ENCODE data around the gene FBXL7.

Gene FBXL7

DNA sequence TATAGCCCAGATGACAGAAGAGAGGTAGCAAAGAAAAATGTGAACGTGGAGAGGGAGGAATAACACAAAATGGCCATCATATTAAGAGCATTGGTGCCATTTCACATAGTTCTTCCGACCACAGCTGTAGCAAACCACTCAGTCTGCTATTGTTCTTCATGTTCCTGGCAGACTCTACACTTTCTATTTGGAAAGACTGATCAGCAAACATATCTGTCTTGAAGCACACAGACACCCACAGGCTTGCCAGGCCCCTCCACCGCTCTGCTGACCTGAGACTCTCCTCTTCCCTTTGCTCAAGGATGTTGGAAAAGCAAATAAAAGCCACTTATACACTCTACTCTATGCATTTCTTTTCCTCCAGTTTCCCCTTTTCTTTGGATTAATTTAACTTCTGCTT, 298.0 kb downstream of the FBXL7 start:
- no peak for DNase-seq (ENCODE audit: extremely low spot score)
- POLR2A ChIA-PET: no interaction called here
- CTCF ChIA-PET: no interaction called here
- TF ChIP-seq, protein P1, sequence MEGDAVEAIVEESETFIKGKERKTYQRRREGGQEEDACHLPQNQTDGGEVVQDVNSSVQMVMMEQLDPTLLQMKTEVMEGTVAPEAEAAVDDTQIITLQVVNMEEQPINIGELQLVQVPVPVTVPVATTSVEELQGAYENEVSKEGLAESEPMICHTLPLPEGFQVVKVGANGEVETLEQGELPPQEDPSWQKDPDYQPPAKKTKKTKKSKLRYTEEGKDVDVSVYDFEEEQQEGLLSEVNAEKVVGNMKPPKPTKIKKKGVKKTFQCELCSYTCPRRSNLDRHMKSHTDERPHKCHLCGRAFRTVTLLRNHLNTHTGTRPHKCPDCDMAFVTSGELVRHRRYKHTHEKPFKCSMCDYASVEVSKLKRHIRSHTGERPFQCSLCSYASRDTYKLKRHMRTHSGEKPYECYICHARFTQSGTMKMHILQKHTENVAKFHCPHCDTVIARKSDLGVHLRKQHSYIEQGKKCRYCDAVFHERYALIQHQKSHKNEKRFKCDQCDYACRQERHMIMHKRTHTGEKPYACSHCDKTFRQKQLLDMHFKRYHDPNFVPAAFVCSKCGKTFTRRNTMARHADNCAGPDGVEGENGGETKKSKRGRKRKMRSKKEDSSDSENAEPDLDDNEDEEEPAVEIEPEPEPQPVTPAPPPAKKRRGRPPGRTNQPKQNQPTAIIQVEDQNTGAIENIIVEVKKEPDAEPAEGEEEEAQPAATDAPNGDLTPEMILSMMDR (IDR thresholded peaks at IDR 0.05; ENCODE audit: control extremely low read depth, extremely low read depth, low read depth, missing control alignments): no peak

DNA sequence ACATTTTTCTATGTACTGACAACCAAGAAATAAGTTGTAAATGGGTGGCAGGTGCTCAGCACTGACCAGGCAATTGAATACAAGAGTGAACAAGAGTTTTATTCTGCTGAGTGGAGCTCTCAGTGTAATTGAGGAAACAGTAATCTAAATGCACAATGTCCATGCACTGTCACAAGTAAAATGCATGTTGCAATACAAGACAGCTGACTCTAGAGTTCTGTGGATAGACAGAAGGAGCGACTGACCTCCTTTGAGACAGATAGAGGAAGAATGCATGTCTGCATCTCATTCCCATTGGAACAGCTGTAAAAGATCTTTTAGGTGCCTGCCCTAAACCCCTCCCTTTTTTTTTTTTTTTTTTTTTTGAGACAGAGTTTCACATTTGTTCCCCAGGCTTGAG, 299.0 kb downstream of the FBXL7 start:
- ChIA-PET CTCF (no interaction called here), POLR2A (no interaction called here)
- no peak for DNase-seq (ENCODE audit: extremely low spot score)
- TF ChIP-seq, protein P1 (IDR thresholded peaks at IDR 0.05; ENCODE audit: control extremely low read depth, extremely low read depth, low read depth, missing control alignments): no peak

DNA sequence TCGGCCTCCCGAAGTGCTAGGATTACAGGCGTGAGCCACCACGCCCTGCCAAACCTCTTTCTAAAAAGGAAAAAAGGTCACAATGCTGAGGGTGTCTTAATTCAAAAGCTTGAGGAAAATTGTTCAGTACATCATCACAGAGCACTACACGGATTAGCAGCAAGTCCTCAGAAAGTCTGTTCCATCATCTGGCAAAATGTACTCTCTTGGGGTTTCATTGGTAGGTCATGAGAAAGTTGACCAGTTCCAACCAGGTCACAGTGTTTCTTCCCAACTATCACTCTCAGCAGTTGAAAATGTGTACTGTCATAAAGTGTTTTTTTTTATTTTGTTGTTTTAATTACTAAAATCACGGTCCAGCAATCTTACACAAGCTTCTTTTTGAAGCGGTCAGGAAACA, 299.6 kb downstream of the FBXL7 start:
- TF ChIP-seq, protein P1 (IDR thresholded peaks at IDR 0.05; ENCODE audit: control extremely low read depth, extremely low read depth, low read depth, missing control alignments): no peak
- CTCF ChIA-PET: no interaction called here
- DNase-seq (ENCODE audit: extremely low spot score): no peak
- POLR2A ChIA-PET: no interaction called here

DNA sequence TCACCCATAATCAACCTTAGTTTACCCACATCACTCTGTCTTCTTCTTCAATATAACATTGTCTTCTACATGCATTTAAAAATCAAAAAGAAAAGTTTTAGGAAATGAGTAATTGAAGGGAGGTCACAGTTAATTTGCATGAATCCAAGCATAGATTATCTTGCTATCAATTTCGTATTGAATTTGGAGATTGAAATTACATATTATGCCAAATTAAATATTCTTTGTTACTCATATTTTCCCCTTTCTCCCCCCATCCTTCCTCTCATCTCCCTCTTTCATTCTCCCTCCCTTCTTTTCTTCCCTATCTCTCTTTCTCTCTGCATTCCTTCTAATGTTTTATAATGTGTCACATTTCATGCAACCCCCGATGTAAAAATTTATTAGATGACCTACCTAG, 303.3 kb downstream of the FBXL7 start:
- TF ChIP-seq, protein P1 (IDR thresholded peaks at IDR 0.05; ENCODE audit: control extremely low read depth, extremely low read depth, low read depth, missing control alignments): no peak
- CTCF ChIA-PET: no interaction called here
- POLR2A ChIA-PET: no interaction called here
- DNase-seq (ENCODE audit: extremely low spot score): no peak

DNA sequence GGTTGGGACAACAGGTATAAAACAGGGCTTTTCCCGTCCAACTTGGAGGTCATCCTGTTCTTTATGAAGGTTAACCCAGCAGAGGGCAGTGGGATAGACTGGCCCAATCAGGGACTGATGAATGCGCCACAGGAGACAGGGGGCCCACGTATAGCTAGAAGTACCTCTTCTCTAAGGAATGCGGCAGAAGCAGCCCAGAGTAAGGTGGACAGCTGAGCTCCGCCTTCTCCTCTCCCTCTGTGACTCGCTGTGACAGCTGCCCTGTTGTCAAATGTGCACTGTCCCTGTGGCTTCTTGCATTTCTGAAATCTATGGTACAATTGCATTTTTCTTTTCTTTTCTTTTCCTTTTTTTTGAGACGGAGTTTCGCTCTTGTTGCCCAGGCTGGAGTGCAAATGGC, 306.6 kb downstream of the FBXL7 start:
- ChIA-PET POLR2A (no interaction called here), CTCF (no interaction called here)
- no peak for DNase-seq (ENCODE audit: extremely low spot score)
- TF ChIP-seq, protein P1 (IDR thresholded peaks at IDR 0.05; ENCODE audit: control extremely low read depth, extremely low read depth, low read depth, missing control alignments): no peak

DNA sequence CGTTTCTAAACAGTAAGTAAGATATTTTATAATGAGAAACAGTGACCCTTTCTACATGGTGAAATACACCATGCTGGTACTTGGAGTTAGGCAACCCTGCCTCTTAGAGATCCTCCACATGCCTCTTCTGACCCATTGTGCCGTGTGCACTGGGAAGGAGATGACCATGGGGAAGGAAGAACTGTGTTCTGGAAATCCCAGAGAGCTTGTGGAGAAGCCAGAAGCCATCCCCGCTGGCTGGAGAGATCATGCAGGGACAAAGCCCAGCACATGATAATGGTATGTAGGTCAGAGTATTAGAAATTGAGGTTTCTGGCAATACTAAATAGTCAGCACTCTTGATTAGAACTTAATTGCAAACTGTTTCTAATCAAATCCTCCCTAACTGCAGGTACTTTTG, 307.3 kb downstream of the FBXL7 start:
- no peak for DNase-seq (ENCODE audit: extremely low spot score)
- TF ChIP-seq, protein P1 (IDR thresholded peaks at IDR 0.05; ENCODE audit: control extremely low read depth, extremely low read depth, low read depth, missing control alignments): no peak
- ChIA-PET CTCF (no interaction called here), POLR2A (no interaction called here)

DNA sequence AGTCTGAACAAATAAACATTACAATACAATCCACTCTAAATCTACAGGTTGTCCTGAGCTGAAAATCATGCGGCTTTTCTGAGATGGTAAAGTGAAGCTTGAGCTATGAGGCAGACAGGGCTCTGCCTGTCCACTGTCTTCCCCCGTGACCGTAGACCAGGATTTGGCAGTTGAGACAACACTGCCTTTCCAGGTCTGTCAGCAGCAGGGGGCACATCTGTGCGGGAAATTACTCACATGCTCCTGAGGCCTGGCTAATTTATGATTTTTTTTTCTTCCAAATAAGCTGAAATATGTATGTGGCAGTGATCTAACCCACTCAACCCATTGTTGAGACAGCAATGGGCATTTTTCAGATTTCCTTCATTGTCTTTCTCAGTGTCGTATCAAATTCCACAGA, 307.9 kb downstream of the FBXL7 start:
- CTCF ChIA-PET: no interaction called here
- POLR2A ChIA-PET: no interaction called here
- DNase-seq (ENCODE audit: extremely low spot score): no peak
- TF ChIP-seq, protein P1 (IDR thresholded peaks at IDR 0.05; ENCODE audit: control extremely low read depth, extremely low read depth, low read depth, missing control alignments): no peak
